Glutamatergic neuron (in vitro differentiated cells): ENCODE results near the gene CTTNBP2. TPM values are rescaled to one million over a fixed set of nuclear protein-coding genes. Genes with fewer than 3 reads are reported as not detected.

Source experiments
- DNase-seq: peaks from one replicate; pipeline ENCODE4 v3.0.0; 2022
- H3K27ac Mint-ChIP-seq: one replicate; pipeline ENCODE4 v1.8.0; 2020; ENCODE audit warnings: mild to moderate bottlenecking, mixed read lengths, inconsistent platforms; ENCODE audit not compliant: unreplicated experiment
- H3K27me3 Mint-ChIP-seq: one replicate; pipeline ENCODE4 v1.8.0; 2020; ENCODE audit warnings: mild to moderate bottlenecking, moderate library complexity, mixed read lengths, inconsistent platforms; ENCODE audit not compliant: unreplicated experiment
- H3K36me3 Mint-ChIP-seq: one replicate; pipeline ENCODE4 v1.8.0; 2020; ENCODE audit warnings: mild to moderate bottlenecking, mixed read lengths, inconsistent platforms; ENCODE audit not compliant: unreplicated experiment
- H3K4me1 Mint-ChIP-seq: one replicate; pipeline ENCODE4 v1.8.0; 2020; ENCODE audit warnings: mild to moderate bottlenecking, low read depth, mixed read lengths, inconsistent platforms; ENCODE audit not compliant: unreplicated experiment
- H3K4me3 Mint-ChIP-seq: one replicate; pipeline ENCODE4 v1.8.0; 2020; ENCODE audit warnings: mild to moderate bottlenecking, mixed read lengths, inconsistent platforms; ENCODE audit not compliant: unreplicated experiment
- H3K9me3 Mint-ChIP-seq: one replicate; pipeline ENCODE4 v1.8.0; 2020; ENCODE audit warnings: mild to moderate bottlenecking, moderate library complexity, mixed read lengths, inconsistent platforms; ENCODE audit not compliant: unreplicated experiment
- CTCF ChIP-seq: fragments of 200-600 bp; sonication (generic); IDR thresholded peaks from one replicate; pipeline ENCODE4 v1.5.0; 2021; ENCODE audit not compliant: partially characterized antibody, unreplicated experiment
- total RNA-seq: library from RNA; stranded (reverse); fragmentation: NEBNext Ultra II Directional; extraction: Animal tissue kit (Norgen Biotek cat#: 25700); gene quantifications from one replicate; pipeline ENCODE4 v1.2.1, GENCODE V29; 2021; ENCODE audit not compliant: unreplicated experiment

CTTNBP2 gene
- total RNA-seq, 1 donor from 2014 or later: 22.2 TPM

DNA sequence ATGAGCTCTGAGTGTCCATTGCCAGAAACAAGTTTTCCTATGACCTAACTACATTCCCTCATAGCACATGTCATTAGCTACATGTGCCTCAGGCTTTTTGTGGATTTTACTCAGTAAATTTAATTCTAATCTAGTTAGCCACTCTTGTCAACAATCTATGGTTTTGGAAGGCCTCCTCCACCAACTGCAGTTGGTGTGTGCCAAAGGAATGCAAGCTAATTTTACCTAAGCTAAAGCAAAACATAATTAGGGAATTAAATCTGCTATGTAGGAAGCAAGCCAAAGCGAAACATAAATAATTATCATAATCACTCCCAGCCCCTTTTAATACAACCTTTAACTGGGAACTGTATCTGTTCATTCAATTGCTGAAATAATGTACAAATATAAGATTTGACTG lies 3.5 kb upstream of the CTTNBP2 start:
- no peak for TF ChIP-seq CTCF
- peaks cover 13% of the 10 kb centered on the region for H3K9me3 Mint-ChIP-seq
- peaks cover 19% of the 10 kb centered on the region for H3K4me1 Mint-ChIP-seq
- no peak overlapping the region for H3K27ac Mint-ChIP-seq
- no peaks in the 10 kb centered on the region for H3K36me3 Mint-ChIP-seq
- no peak for DNase-seq
- H3K27me3 Mint-ChIP-seq: peaks cover 16% of the 10 kb centered on the region
- H3K4me3 Mint-ChIP-seq: no peak overlapping the region

DNA sequence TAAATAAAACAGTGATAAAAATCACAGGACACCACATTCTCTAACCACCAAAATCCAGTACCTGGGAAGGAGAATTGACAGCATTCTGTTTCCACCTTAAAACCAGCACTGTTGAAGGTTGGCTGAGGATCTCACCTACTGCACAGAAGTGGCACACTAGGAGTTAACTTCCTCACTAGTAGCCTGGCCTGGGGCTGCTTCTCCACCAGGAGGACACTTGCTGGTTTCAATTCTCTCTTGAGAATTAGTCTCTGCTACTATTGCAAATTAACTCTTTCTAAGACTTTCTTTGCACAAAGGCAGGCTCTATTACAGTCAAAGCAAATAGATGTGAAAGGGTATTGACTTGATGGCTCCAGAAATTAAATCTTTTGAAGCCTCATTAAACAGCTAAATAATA lies 2.3 kb upstream of the CTTNBP2 start:
- peak; percentile 45 for DNase-seq
- Mint-ChIP-seq H3K4me3 (no peak overlapping the region), H3K36me3 (no peaks in the 10 kb centered on the region), H3K27ac (no peak overlapping the region), H3K9me3 (peaks cover 16% of the 10 kb centered on the region), H3K27me3 (peaks cover 17% of the 10 kb centered on the region), H3K4me1 (peaks cover 25% of the 10 kb centered on the region)
- peak; percentile 47 for TF ChIP-seq CTCF

DNA sequence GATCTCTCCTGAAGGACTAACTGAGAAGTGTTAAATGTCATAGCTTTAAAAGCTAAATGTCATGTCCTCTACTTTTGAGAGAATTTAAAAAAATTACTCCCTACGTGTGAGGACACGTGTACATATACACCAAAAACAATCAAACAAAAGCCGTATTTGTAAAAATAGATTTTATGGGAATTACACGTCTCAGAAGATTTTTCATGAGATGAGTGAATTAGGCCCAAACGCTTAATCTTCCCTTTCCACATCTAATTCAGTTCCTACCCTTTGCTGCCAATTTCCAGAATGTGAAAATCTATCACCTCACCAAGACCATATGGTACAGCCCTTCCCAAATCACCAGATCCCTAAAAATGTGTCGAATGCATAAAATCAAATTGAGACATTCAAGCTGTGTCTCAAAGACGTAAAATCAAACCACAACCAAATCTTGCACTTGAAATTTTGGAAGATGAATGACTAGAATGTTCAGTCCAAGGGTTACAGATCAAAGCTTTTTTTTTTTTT lies 1.0 kb upstream of the CTTNBP2 start:
- peak overlapping the region; percentile 46 for H3K27ac Mint-ChIP-seq
- peaks cover 28% of the 10 kb centered on the region for H3K4me1 Mint-ChIP-seq
- H3K36me3 Mint-ChIP-seq: no peaks in the 10 kb centered on the region
- H3K9me3 Mint-ChIP-seq: peaks cover 16% of the 10 kb centered on the region
- no peak for DNase-seq
- no peak for TF ChIP-seq CTCF
- peaks cover 17% of the 10 kb centered on the region for H3K27me3 Mint-ChIP-seq
- peak overlapping the region; percentile 88 for H3K4me3 Mint-ChIP-seq

GRCh38 chr7:117872561-117873309 lies 506 bp downstream of the CTTNBP2 start:
- H3K4me1 Mint-ChIP-seq: peaks cover 31% of the 10 kb centered on the region
- H3K36me3 Mint-ChIP-seq: no peaks in the 10 kb centered on the region
- peaks cover 17% of the 10 kb centered on the region for H3K9me3 Mint-ChIP-seq
- TF ChIP-seq CTCF: no peak
- DNase-seq: peak; percentile 54
- H3K27me3 Mint-ChIP-seq: peaks cover 17% of the 10 kb centered on the region
- H3K27ac Mint-ChIP-seq: peak overlapping the region; percentile 80
- peak overlapping the region; percentile 97 for H3K4me3 Mint-ChIP-seq
